ENCODE results near the gene SLC9A5.
A peak's percentile ranks its signal among the peaks of the same experiment; 100 is the strongest.

Gene SLC9A5

GRCh38 chr16:67241008-67241900 lies 7.5 kb upstream of the SLC9A5 start:
- TF ChIP-seq, protein P1, sequence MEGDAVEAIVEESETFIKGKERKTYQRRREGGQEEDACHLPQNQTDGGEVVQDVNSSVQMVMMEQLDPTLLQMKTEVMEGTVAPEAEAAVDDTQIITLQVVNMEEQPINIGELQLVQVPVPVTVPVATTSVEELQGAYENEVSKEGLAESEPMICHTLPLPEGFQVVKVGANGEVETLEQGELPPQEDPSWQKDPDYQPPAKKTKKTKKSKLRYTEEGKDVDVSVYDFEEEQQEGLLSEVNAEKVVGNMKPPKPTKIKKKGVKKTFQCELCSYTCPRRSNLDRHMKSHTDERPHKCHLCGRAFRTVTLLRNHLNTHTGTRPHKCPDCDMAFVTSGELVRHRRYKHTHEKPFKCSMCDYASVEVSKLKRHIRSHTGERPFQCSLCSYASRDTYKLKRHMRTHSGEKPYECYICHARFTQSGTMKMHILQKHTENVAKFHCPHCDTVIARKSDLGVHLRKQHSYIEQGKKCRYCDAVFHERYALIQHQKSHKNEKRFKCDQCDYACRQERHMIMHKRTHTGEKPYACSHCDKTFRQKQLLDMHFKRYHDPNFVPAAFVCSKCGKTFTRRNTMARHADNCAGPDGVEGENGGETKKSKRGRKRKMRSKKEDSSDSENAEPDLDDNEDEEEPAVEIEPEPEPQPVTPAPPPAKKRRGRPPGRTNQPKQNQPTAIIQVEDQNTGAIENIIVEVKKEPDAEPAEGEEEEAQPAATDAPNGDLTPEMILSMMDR (IDR thresholded peaks at IDR 0.05; ENCODE audit: low read depth, low read length), result no peak
- H3K4me3 ChIP-seq (ENCODE audit: low read depth, low read length), result no peak overlapping the region

DNA sequence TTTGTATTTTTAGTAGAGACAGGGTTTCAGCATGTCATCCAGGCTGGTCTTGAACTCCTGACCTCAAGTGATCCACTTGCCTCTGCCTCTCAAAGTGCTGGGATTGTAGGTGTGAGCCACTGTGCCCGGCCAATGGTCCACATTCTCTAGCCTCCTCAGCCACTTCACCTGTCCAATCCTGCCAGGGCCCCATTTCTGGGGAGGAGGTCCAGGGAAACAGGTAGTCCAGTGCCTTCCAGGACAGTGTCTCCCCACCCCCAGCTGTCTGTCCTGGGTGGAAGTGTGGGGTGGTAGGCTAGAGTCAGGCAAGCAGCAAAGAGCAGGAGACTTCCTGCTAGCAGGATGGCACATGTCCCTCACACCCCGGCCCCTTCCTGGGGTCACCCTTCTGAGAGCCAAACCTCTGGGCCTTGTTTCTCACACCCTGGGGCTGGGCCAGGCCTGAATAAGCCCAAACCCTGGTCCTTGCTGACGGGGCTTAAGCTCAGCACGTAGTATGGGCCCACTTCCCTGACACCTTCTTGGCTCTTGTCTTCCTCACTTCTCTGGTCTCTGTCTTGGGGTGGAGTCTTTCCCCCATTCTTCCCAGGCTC lies 6.5 kb upstream of the SLC9A5 start:
- H3K4me3 ChIP-seq (ENCODE audit: low read depth, low read length), result no peak overlapping the region
- TF ChIP-seq, protein P1 (IDR thresholded peaks at IDR 0.05; ENCODE audit: low read depth, low read length), result no peak

DNA sequence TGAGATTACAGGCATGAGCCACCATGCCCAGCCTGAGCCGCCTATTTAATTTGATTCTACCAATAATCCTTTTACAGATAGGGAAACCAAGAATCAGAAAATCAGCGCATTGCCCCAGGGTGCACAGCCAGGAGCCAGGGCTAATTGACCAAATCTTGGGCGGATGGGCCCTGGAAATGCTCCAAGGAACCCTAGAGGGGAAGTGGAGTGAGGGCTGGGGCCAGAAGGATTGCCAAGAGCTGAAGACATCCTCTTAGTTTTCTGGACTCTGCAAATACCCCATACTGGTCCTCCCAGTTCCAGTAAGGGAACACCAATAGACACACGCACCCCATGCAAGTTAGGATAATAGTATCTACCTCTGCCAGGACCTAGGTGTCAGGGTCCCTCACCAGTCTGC lies 5.3 kb upstream of the SLC9A5 start:
- TF ChIP-seq, protein P1 (IDR thresholded peaks at IDR 0.05; ENCODE audit: low read depth, low read length), result no peak
- no peak overlapping the region for H3K4me3 ChIP-seq (ENCODE audit: low read depth, low read length)

DNA sequence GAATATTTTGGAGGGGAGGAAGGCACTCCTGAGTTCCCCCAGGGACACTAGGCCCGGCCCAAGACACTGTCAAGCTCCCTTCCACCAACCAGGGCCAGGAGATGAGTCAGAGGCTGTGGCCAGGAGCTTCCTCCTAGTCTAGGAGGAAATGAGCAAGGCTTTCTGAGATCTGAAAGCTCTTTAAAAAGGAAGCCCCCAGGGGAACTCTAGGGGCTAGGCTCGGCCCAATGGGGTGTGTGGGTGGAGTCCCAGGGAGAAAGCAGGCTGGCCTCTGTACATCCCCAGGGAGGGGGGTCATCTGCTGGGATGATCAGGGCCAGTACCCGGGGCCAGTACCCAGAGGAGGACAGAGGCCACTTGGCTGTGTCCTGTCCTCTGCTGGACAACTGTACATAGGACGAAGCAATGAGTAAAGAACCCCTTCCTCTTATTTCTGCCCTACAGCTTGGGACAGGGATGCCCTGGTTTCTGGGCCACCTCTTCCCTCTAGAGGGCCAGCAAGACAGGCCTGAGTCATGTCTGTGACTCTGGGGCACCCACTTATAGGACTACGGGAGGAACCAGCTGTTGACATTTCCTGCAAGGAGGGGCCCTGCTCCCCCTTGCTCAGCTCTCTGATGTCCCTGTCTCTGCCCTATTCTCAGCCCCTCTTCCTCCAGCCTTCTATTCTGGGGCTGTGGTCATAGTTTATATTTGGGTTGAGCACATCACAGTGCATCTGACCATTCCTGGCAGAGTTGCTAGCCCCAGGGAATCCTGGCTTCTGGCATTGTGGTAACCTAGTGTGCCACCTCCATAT lies 4.2 kb upstream of the SLC9A5 start:
- peak overlapping the region; percentile 3; the same call in 1 of the 2 replicates for H3K4me3 ChIP-seq (ENCODE audit: low read depth, low read length)
- TF ChIP-seq, protein P1 (IDR thresholded peaks at IDR 0.05; ENCODE audit: low read depth, low read length), result no peak

GRCh38 chr16:67245186-67245585 lies 3.6 kb upstream of the SLC9A5 start:
- TF ChIP-seq, protein P1 (IDR thresholded peaks at IDR 0.05; ENCODE audit: low read depth, low read length), result no peak
- H3K4me3 ChIP-seq (ENCODE audit: low read depth, low read length), result peak overlapping the region; percentile 72

DNA sequence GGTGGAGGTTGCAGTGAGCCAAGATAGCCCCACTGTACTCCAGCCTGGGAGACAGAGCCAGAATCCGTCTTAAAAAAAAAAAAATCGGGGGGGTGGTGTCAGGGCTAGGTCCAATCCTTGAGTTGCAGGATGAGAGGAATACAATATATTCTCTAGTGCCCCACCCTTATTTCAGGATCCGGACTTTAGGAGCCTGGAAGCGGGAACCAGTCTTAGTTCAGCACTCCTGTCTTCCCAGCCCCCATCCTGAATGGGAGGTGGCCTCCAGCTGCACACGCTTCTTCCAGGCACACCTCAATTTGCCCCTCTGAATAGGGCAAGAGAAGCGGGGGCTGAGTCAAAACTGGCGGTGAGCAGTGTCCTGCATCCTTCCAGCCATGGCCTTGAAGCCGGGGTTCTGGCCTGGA lies 3.1 kb upstream of the SLC9A5 start:
- H3K4me3 ChIP-seq (ENCODE audit: low read depth, low read length), result peak overlapping the region; percentile 72
- TF ChIP-seq, protein P1 (IDR thresholded peaks at IDR 0.05; ENCODE audit: low read depth, low read length), result no peak

All from WI38 (cell line).